WTC11 (cell line): ENCODE results near the gene ADGRF1.

Experiments used
- AR ChIP-seq: fragments of 250-450 bp; sonication (Bioruptor Pico); IDR thresholded peaks from 2 replicates; pipeline ENCODE4 v1.9.0; 2021; ENCODE audit warnings: mild to moderate bottlenecking
- CTCF ChIP-seq: fragments of 200-600 bp; IDR thresholded peaks from 2 replicates; pipeline ENCODE4 v1.8.0; 2022; ENCODE audit warnings: antibody characterized with exemption
- E2F1 ChIP-seq: sonication (generic); formaldehyde crosslinking; IDR thresholded peaks from 2 replicates; pipeline ENCODE4 v1.8.0; 2022; ENCODE audit warnings: mild to moderate bottlenecking, missing genetic modification reagents
- MYBL2 ChIP-seq: sonication (generic); formaldehyde crosslinking; IDR thresholded peaks from 2 replicates; pipeline ENCODE4 v1.8.1; 2023; ENCODE audit warnings: mild to moderate bottlenecking, moderate library complexity, missing genetic modification reagents
- SMAD3 ChIP-seq: sonication (generic); formaldehyde crosslinking; IDR thresholded peaks from 2 replicates; pipeline ENCODE4 v1.8.0; 2022; ENCODE audit warnings: missing genetic modification reagents, mild to moderate bottlenecking, borderline replicate concordance
- ZBTB43 ChIP-seq: sonication (generic); formaldehyde crosslinking; IDR thresholded peaks from 2 replicates; pipeline ENCODE4 v1.8.1; 2023; ENCODE audit warnings: mild to moderate bottlenecking, missing genetic modification reagents
- ZNF281 ChIP-seq: sonication (generic); formaldehyde crosslinking; IDR thresholded peaks from 2 replicates; pipeline ENCODE4 v1.8.0; 2023; ENCODE audit warnings: mild to moderate bottlenecking, missing genetic modification reagents

GRCh38 chr6:47009583-47009982 is 32.5 kb downstream of the ADGRF1 start:
- TF ChIP-seq CTCF: no peak
- no peak for TF ChIP-seq ZBTB43 (CRISPR knock-in tag)
- no peak for TF ChIP-seq MYBL2 (CRISPR knock-in tag)
- no peak for TF ChIP-seq AR (CRISPR knock-in tag)
- no peak for TF ChIP-seq E2F1
- TF ChIP-seq SMAD3 (CRISPR knock-in tag): no peak
- no peak for TF ChIP-seq ZNF281
